ENCODE results near the gene MAGEC1. TPM values are rescaled to one million over a fixed set of nuclear protein-coding genes. Genes with fewer than 3 reads are reported as not detected.

The MAGEC1 gene
- total RNA-seq, 1 donor from 2014 or later: not detected

- Histone ChIP-seq H3K4me1 (no peaks in the 10 kb centered on the region), H3K27me3 (no peaks in the 10 kb centered on the region)
- intact Hi-C loops (cut with DNase I): no loop called here
Measured at GRCh38 chrX:141945426-141945825, 41.7 kb downstream of the MAGEC1 start.

GRCh38 chrX:141947350-141947749 is 43.7 kb downstream of the MAGEC1 start:
- no peaks in the 10 kb centered on the region for H3K27me3 ChIP-seq
- DNase-seq (ENCODE audit: extremely low spot score in 2 of 2): no peak
- H3K9me3 ChIP-seq: no peaks in the 10 kb centered on the region
- intact Hi-C loops (cut with DNase I): no loop called here
- no peak for TF ChIP-seq POLR2A (IDR thresholded peaks at IDR 0.05)
- no peak for TF ChIP-seq CTCF (IDR thresholded peaks at IDR 0.05)
- H3K36me3 ChIP-seq: no peaks in the 10 kb centered on the region
- H3K4me3 ChIP-seq: no peak overlapping the region
- H3K4me1 ChIP-seq: no peaks in the 10 kb centered on the region
- no peak overlapping the region for H3K27ac ChIP-seq

More at GRCh38 chrX:141945426-141945825, 41.7 kb downstream of the MAGEC1 start:
- TF ChIP-seq CTCF (IDR thresholded peaks at IDR 0.05) (no peak), POLR2A (IDR thresholded peaks at IDR 0.05) (no peak)
- Histone ChIP-seq H3K36me3 (no peaks in the 10 kb centered on the region), H3K27ac (no peak overlapping the region), H3K4me3 (no peak overlapping the region), H3K9me3 (no peaks in the 10 kb centered on the region)
- no peak for DNase-seq (ENCODE audit: extremely low spot score in 2 of 2)

GRCh38 chrX:141952603-141953002 is 48.9 kb downstream of the MAGEC1 start:
- DNase-seq (ENCODE audit: extremely low spot score in 2 of 2): no peak
- Histone ChIP-seq H3K9me3 (no peaks in the 10 kb centered on the region), H3K27me3 (no peaks in the 10 kb centered on the region), H3K4me3 (no peak overlapping the region), H3K36me3 (no peaks in the 10 kb centered on the region), H3K4me1 (no peaks in the 10 kb centered on the region), H3K27ac (no peak overlapping the region)
- intact Hi-C loops (cut with DNase I): no loop called here
- no peak for TF ChIP-seq CTCF (IDR thresholded peaks at IDR 0.05)
- TF ChIP-seq POLR2A (IDR thresholded peaks at IDR 0.05): no peak
- TF ChIP-seq POLR2AphosphoS5 (IDR thresholded peaks at IDR 0.05; ENCODE audit: insufficient read depth in 1 of 2, low read depth in 1 of 2): no peak

- TF ChIP-seq CTCF (IDR thresholded peaks at IDR 0.05): no peak
- no peak for TF ChIP-seq POLR2AphosphoS5 (IDR thresholded peaks at IDR 0.05; ENCODE audit: insufficient read depth in 1 of 2, low read depth in 1 of 2)
- Histone ChIP-seq H3K9me3 (no peaks in the 10 kb centered on the region), H3K27ac (no peak overlapping the region), H3K27me3 (no peaks in the 10 kb centered on the region), H3K36me3 (no peaks in the 10 kb centered on the region), H3K4me1 (no peaks in the 10 kb centered on the region), H3K4me3 (no peak overlapping the region)
- DNase-seq (ENCODE audit: extremely low spot score in 2 of 2): no peak
- intact Hi-C loops (cut with DNase I): no loop called here
Measured at GRCh38 chrX:141958675-141959074, 55.0 kb downstream of the MAGEC1 start.

Other genes with a start within 250 kb of the MAGEC1 start
- not detected for gene SPANXD, start 205.2 kb upstream of the MAGEC1 start, total RNA-seq
- not detected for gene MAGEC3, start 65.6 kb upstream of the MAGEC1 start, total RNA-seq

All from vagina (tissue), 2 donors.